ENCODE measurements around the gene SPOPL.

SPOPL gene

DNA sequence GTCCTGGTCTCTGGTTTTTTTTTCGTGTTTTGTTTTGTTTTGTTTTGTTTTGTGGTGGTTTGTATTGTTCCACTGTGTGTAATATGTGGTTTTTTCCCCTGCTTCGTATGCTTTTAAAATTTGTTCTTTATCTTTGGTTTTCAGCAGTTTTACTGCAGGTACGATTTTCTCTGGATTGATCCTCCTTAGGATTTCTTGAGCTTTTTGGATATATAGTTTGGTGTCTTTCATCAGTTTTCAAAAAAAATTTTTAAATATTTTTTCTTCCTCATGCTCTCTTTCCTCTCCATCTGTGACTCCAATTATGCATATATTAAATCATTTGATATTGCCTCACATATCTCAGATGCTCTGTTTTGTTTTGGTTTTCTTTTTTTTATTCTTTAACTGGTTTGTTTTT lies 78.0 kb downstream of the SPOPL start:
- H3K27ac ChIP-seq = no peak overlapping the region
- DNase-seq (ENCODE audit: low read depth, low spot score) = no peak

DNA sequence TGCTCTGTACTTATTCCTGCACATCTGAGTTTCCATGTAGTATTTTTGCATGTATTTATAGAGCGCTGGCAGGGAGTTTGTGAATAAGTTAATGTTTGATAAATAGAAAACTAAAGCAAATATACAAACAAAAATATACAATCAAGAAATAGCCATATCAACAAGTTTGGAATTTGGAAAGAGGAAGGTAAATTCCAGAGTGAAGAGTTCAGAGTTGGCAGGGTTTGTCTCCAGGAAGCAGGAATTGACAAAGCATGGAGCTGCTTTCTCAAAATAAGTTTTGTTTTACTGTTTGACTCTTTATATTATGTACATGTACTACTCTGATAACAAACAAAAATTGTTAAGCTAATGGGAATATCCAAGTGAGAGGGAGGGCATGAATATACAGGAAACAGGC lies 80.3 kb downstream of the SPOPL start:
- no peak overlapping the region for H3K27ac ChIP-seq
- no peak for DNase-seq (ENCODE audit: low read depth, low spot score)

DNA sequence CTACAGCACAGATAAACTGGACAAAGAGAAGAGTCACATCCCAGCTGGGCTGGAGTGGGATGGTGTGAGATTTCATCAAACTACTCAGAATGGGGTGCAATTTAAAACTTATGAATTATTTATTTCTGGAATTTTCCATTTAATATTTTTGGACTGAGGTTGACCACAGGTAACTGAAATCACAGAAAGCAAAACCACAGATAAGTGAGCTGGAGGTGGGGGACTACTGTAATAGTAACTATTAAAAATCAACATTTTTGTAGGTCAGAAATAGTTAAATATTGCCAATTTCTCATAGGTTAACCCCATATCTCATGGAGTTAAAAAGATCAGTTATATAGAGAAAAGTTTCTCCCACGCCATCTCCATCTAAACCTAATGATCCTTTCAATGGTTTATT lies 88.1 kb downstream of the SPOPL start:
- DNase-seq (ENCODE audit: low read depth, low spot score) = no peak
- H3K27ac ChIP-seq = no peak overlapping the region

DNA sequence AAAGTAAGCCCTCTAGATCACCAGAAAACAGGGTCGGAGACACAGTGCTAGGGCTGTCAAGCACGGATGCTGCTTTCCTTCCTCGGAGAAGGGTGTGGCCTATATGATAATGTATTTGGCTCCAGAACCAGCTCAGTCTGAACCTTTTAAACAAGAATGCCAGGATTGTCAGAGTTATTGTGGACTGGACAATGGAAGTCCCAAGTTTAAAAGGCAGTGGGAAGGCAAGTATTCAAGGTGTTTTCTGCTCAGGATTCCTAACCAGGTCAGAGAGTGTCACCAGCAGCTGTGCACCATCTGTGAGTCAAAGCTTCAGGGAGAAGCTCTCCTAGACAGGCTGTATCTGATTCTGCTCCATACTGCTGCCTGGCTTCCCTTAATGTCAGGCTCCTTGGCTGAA lies 94.8 kb downstream of the SPOPL start:
- DNase-seq (ENCODE audit: low read depth, low spot score) = no peak
- no peak overlapping the region for H3K27ac ChIP-seq

DNA sequence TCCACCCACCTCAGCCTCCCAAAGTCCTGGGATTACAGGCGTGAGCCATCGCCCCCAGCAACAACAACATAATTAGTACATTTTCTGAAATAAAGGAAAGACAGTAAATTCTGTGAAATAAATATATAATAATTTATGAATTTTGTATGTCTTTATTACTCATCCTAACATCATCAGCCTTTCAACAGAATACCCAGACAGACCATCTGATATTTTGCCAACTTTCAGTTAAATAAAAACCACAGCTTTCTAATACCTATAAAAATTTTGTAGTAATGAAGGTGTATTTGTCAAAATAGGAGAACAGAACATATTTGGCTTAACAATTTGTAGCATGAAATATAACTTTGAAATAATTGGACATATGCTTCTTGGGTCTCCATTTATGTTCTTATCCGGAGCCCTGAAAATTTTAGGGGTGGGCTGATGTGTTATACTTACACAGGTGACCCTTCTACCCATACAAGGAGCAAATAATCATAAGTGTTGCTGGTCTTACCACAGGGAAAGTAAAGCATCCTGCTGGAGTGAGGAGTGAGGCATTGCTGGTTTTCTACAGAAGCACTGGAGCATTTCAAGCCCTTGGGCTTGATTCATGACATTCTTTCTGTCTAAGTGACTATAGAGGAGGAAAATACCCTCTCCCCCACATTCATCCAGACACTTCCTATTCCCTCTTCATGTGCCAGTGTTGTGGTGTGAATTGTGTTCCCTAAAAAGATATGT lies 99.3 kb downstream of the SPOPL start:
- no peak overlapping the region for H3K27ac ChIP-seq
- DNase-seq (ENCODE audit: low read depth, low spot score) = no peak

DNA sequence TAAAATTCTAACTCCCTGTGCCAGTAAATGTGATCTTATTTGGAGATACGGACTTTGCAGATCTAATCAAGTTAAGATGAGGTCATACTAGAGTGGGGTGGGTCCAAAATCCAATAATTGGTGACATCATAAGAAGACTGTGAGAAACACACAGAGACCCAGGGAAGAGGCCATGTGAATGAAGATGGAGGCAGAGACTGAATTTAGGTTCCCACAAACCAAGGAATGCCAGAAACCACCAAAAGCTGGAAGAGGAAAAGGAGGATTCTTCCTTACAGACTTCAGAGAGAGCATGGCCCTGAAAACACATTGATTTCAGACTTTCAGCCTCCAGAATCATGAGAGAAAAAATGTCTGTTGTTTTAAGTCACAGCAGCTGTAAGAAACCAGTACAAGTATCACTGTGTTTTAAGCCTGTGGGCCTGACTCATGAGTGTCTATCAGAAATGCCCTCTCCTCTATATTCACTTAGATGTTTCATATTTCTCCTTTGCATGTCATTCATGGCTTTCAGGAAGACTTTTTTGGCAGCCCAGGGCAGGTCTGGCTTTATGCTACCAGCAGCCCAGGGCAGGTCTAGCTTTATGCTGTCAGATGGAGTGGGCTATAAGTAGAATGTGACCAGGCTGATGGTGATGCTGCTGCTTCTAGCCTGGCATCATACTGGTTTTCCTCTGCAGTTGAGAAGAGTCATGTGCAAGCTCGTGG lies 100.0 kb downstream of the SPOPL start:
- DNase-seq (ENCODE audit: low read depth, low spot score) = no peak
- H3K27ac ChIP-seq = no peak overlapping the region

DNA sequence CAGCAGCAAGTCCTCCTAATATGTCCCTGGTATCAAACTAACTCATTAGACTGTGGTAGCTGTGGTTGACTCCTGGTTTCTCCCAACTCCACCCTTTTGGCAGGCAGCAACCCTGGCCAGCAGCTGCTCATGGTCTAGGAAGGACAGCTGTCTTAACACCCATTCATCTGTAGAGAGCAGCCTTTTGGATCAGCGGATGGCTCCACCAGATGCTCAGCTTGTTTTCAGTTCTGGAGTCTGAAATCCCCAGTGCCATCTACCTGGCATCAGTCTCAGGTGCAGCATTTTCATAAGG lies 100.5 kb downstream of the SPOPL start:
- H3K27ac ChIP-seq = no peak overlapping the region
- DNase-seq (ENCODE audit: low read depth, low spot score) = no peak

DNA sequence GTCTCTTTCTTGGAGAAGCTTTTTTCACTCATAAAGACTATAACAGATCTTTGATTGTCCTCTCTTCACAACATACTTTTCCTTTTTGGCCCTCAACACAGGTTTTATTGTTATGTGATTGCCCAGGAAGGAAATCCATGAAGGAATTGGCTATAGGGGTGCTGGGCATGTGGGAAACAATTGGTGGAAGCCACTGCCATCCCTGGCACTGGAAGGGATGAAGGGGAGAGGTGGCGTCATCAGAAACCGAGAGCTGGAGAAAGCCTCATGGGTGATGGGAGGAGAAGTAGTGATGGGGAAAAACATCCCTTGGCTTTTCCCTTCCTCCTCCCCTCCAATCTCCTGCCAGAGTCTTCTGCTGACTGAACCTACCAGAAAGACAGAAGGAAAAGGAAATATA lies 106.2 kb downstream of the SPOPL start:
- H3K27ac ChIP-seq = no peak overlapping the region
- no peak for DNase-seq (ENCODE audit: low read depth, low spot score)

DNA sequence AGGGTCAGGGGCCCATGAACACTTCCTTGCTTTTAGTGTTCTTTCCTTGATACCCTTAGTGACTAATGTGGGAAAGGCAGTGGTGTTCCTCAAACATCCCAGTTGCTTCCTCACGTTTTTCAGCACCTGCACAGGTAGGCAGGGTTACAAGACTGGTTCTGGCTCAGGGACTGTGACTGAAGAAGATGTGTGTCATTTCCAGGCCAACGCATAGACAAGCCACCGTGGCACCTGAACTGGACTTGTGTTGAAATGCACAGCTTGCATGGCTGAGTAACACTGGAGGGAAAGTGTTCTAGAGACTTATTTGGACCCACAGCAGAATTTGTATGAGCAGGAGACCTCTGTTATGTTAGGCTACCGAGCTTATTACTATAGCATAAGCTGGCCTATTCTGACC lies 107.9 kb downstream of the SPOPL start:
- no peak overlapping the region for H3K27ac ChIP-seq
- DNase-seq (ENCODE audit: low read depth, low spot score) = no peak

DNA sequence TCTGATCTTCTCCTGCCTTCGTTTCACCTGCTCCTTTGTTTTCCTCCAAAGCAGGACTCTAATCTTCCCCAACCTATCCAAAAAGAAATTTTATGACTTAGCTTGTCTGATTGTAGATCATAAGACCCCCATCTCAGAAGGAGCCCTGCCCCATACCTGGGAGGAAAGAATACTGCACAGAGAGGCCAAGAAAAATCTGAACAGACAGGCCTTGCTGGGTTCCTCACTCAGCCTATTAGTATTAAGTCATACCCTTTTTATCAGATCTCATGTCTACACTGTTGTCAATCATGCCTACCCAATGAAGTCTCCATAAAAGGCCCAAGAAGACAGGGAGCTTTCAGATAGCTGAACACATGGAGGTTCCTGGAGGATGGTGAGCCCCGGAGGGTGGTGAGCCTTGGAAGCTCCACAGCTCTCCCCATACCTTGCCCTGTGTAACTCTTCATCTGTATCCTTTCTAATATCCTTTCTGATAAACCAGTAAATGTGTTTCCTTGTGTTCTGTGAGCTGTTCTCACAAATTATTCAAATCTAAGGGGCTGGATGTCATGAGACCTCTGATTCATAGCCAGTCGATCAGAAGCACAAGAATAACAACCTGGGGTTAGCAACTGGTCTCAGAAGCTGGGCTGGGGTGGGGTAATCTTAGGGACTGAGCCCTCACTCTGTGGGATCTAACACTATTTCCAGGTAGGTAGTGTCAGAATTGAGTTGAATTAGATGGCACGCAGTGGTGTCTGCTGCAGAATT lies 108.8 kb downstream of the SPOPL start:
- no peak overlapping the region for H3K27ac ChIP-seq
- no peak for DNase-seq (ENCODE audit: low read depth, low spot score)

DNA sequence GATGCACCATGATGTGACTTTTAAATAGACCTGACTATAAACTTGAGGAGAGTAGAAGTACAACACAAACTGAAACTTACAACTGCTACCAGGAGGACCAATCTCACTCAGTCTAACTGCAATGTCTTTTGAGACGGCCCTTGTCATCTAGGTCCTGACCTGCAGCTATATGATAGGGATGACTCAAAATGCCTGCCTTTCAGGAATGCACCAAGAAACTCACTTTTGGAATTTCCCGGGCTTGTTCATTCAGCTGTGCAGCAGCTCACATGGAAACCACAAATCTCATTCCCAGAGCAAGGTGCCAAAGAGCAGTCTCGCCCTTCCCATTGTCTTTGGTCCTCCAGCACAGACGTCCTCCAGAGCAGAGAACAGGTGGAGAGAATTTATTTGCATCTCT lies 113.7 kb downstream of the SPOPL start:
- DNase-seq (ENCODE audit: low read depth, low spot score) = peak; percentile 61
- no peak overlapping the region for H3K27ac ChIP-seq

DNA sequence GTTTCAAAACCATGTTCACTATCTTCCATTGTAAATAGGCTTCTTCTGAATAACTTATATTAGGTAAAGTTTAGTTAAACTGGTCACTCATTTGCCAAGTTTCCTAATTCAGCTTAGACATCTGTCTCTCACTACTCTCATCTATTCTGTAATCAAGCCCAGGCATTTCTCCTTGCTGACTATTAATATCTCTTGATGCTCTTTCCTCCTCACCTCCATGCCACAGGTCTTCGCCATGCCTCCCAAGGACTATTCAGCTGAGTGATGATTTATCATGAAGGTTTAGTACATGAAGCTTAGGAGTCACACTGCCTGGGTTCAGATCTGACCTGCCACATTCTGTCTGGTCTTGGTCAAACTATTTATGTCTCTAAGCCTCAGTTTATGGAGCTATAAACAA lies 115.5 kb downstream of the SPOPL start:
- H3K27ac ChIP-seq = no peak overlapping the region
- no peak for DNase-seq (ENCODE audit: low read depth, low spot score)

DNA sequence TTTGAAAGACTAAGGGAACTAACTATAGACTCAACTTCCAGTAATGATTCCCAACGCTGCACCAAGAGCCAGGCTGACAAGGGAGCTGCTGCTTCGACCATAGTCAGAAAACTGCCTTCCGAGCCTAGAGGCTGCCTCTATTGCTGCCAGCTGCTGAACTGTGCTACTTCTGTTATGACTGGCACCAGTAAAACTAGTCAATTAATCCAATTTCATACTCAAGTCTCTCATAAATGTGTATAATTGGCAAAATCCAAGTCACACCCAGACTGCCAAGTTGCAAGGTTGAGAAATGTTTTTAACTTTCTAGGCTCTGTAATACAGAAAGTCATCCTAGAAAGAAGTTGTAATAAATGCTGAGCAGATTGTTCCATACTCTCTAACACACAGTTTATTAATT lies 117.4 kb downstream of the SPOPL start:
- no peak overlapping the region for H3K27ac ChIP-seq
- no peak for DNase-seq (ENCODE audit: low read depth, low spot score)

DNA sequence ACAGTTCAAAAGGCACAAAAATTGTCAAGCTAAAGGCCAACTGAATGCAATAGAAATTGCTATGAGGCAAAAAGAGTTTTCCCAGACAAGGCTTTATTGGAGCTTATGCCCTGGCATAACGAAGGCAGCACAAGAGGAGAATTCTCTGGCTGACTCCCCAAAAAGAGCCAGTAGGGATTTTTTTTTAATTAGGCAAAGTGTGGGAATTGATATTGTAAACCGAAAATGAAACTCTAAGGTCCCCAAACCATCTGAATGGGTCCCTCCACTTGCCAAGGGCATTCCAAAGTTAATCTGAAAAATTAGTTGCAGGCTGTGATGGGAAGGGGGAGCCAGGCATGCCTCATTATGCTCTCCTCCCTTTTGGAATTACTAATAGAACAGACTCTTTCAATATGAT lies 118.9 kb downstream of the SPOPL start:
- H3K27ac ChIP-seq = no peak overlapping the region
- DNase-seq (ENCODE audit: low read depth, low spot score) = no peak

DNA sequence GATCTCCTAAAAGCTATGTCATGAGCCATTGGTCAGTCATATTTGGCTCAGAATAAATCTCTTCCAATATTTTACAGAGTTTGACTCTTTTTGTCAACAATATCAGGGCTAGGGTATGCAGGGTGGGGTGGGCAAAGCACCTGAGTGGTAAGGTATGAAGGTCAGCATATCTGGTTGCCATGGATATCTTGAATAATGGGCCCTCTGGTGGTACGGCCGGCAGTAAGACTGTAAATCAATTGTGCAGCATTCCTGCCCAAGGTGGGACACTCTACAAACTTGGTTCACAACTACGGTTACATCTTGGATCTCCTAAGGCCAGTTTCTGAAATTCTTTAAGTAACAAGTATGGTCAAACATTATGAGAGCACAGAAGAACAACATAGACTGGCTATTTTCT lies 119.6 kb downstream of the SPOPL start:
- no peak for DNase-seq (ENCODE audit: low read depth, low spot score)
- H3K27ac ChIP-seq = no peak overlapping the region

DNA sequence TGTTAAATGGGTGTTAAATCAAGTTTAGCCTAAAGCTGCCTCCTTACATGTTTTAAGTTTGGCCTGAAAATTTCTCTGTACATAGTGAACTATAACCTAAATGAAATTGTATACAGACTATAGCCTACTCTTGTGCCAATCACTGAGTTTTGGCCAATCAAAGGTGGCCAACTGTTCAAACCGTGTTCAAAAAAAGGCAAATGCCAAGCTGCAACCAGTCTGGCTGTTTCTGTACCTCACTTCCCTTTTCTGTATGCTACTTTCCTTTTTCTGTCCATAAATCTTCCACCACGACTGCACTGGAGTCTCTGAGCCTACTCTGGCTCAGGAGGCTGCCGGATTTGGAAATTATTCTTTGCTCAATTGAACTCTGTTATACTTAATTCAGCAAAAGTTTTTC lies 121.0 kb downstream of the SPOPL start:
- H3K27ac ChIP-seq = no peak overlapping the region

More for the DNA sequence above, 121.0 kb downstream of the SPOPL start:
- DNase-seq (ENCODE audit: low read depth, low spot score) = no peak
